Retinal pigment epithelial cell (primary cell): ENCODE measurements around the gene ZCCHC8.

Experiments
- DNase-seq: peaks from one replicate; pipeline ENCODE4 v3.0.0-alpha.2; 2010; ENCODE audit warnings: low read depth
- H3K4me3 ChIP-seq: 2 replicates; pipeline ENCODE4 v1.5.1; 2011; ENCODE audit warnings: mild to moderate bottlenecking, low read length, control low read depth, moderate library complexity
- TF ChIP-seq, protein P1 (sequence below): conservative IDR thresholded peaks from 2 replicates; pipeline ENCODE4 v1.5.1; 2011; ENCODE audit warnings: low read depth, low read length, control low read depth, inconsistent platforms

The ZCCHC8 gene

DNA sequence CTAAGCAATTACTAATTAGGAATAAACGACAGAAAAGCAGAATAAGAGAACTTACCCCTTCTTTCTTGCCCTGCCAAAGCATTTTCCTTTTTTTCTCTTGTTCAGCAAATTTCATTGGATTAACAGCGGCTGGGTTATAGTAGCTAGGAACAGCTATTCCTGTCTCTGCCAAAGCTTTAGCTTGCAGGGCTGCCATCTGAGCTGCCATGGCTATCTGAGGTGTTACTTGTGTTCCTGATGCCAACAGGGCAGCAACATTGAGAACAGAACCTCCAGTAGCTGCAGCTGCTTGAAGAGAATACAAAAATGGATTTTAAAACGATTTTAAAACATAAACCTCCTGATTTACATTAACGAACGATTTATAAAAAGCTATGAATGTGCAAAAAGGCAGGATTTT lies 7.4 kb upstream of the ZCCHC8 start:
- TF ChIP-seq, protein P1, sequence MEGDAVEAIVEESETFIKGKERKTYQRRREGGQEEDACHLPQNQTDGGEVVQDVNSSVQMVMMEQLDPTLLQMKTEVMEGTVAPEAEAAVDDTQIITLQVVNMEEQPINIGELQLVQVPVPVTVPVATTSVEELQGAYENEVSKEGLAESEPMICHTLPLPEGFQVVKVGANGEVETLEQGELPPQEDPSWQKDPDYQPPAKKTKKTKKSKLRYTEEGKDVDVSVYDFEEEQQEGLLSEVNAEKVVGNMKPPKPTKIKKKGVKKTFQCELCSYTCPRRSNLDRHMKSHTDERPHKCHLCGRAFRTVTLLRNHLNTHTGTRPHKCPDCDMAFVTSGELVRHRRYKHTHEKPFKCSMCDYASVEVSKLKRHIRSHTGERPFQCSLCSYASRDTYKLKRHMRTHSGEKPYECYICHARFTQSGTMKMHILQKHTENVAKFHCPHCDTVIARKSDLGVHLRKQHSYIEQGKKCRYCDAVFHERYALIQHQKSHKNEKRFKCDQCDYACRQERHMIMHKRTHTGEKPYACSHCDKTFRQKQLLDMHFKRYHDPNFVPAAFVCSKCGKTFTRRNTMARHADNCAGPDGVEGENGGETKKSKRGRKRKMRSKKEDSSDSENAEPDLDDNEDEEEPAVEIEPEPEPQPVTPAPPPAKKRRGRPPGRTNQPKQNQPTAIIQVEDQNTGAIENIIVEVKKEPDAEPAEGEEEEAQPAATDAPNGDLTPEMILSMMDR, result no peak
- DNase-seq, result no peak
- no peak overlapping the region for H3K4me3 ChIP-seq

DNA sequence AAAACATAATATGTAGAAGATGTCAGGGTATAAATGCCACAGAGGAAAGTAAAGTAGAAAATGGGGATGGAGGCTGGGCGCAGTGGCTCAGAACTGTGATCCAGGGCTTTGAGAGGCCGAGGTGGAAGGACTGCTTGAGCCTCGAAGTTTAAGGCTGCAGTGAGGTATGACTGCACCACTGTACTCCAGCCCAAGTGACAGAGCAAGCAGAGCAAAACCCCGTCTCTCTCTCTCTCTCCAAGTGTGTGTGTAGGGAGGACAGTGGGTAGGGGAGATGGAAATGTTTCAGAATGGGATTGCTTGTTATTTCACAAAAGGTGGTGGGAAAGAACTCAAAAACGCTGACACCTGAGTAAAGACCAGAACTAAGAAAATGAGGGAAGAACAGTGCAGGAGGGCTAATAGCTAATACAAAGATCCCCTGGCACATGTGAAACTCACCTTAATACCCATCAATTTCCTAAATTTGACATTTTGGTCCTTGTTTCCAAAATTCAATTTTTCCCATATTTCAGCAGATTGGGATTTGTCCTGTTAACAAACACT lies 5.7 kb upstream of the ZCCHC8 start:
- DNase-seq, result no peak
- no peak overlapping the region for H3K4me3 ChIP-seq
- TF ChIP-seq, protein P1, result no peak

DNA sequence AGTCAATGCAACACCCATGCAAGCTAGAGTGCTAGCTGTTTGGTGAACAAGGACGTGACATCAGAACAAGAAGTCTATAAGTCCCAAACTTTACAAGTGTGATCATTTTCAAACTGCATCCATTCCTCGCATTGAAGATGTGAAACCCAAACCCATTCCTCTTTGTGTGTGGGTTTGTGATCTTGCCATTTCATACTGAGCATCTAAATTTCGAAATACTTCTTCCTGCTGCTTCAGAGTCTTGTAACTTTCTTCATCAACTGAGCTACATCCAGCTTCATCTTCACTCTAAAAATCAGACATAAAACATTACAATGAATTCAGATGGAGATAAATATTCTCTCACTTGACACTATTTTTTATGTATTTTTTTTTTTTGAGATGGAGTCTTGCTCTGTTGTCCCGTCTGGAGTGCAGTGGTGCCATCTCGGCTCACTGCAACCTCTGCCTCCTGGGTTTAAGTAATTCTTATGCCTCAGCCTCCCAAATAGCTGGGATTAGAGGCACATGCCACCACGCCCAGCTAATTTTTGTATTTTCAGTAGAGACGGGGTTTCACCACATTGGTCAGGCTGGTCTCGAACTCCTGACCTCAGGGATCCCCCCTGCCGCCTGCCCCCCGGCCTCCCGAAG lies 4.8 kb upstream of the ZCCHC8 start:
- TF ChIP-seq, protein P1, result no peak
- DNase-seq, result no peak
- H3K4me3 ChIP-seq, result no peak overlapping the region

DNA sequence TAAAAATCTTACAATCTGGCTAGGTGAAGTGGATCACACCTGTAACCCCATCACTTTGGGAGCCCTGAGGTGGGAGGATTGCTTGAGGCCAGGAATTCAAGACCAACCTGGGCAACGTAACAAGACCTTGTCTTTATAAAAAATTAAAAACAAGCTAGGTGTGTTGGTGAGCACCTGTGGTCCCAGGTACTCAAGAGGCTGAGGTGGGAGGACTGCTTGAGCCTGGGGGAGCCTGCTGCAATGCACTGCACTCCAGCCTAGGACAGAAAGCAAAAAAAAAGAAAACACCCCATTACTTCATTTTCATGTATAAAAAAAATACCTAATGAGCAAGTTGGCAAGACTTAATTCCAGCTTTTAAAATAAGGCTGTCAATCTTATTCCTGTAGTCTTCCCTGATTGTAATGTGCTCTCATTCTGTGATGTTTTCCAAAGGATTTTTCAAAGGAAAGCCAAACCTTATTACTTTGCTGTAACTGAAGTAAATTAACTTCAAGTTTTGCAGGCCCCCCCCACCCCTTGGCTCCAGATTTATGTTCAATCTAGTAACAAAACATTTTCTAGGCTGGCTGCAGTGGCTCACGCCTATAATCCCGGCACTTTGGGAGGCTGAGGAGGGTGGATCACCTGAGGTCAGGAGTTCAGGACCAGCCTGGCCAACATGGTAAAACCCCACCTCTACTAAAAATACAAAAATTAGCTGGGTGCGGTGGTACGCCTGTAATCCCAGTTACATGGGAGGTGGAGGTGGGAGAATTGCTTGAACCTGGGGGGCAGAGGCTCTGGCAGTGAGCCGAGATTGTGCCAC lies 3.3 kb upstream of the ZCCHC8 start:
- TF ChIP-seq, protein P1, result no peak
- DNase-seq, result no peak
- H3K4me3 ChIP-seq, result no peak overlapping the region

DNA sequence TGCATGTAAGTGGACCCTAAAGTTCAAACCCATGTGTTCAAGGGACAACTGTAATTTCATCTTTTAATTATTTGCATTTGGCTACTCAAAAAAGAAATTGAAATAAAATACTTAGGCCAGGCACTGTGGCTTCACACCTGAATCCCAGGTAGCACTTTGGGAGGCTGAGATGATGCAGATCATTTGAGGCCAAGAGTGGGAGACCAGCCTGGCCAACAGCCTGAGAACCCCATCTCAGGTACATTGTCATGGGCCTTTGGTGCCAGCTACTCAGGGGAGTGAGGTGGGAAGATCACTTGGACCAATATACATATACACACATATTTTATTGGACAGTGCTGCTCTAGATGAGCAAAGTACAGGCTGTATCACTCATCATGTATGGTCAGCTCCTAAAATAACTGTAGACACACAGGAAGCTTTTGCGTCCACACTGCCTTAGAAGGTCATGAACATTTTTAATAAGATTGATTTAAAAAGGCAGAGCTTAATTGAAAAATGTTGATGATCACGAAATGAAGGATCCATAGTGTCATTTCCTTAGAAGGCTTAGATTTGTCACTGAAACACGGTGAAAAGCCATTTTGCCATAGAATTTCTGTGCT lies 2.5 kb upstream of the ZCCHC8 start:
- no peak for DNase-seq
- H3K4me3 ChIP-seq, result no peak overlapping the region
- TF ChIP-seq, protein P1, result no peak

DNA sequence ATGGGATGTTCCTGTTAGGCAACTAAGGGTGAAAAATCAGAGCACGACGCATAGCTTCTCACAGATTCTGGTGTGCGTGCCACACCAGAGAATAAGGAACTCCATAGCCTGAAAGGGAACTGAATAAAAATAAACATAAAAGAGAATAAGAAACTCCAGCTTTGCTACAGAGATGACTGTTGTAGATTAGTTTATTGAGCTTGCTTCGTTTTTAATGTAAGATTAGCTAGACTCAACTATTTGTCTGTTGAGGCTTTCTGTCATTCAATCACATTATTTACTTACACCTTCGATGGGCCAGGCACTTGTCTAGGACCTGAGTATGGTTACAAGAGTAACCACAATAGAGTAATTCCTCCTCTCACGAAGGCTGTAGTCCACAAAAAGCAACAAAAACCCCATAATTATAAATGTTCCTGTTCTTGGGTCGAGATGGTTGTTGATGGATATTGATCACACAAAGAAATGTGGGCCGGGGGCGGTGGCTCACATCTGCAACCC lies 807 bp upstream of the ZCCHC8 start:
- no peak overlapping the region for H3K4me3 ChIP-seq
- no peak for DNase-seq
- TF ChIP-seq, protein P1, result no peak
